Measurements from ENCODE around the gene ATP8B1.

ATP8B1 gene

GRCh38 chr18:57792631-57793301, 10.3 kb downstream of the ATP8B1 start:
- no peak for DNase-seq (ENCODE audit: low read depth, low spot score)

- no peak for DNase-seq (ENCODE audit: low read depth, low spot score)
These were observed 11.2 kb downstream of the ATP8B1 start for GRCh38 chr18:57791911-57792310.

DNA sequence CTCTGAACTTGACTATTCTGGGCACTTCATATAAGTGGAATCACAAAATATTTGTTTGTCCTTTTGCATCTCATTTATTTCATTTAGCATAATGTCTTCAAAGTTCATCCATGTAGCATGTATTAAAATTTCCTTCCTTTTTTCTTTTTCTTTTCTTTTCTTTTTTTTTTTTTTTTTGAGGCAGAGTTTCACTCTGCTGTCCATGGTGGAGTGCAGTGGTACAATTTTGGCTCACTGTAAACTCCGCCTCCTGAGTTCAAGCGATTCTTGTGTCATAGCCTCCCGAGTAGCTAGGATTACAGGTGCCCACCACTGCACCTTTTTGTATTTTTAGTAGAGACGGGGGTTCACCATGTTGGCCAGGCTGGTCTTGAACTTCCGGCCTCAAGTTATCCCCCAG, 11.9 kb downstream of the ATP8B1 start:
- DNase-seq (ENCODE audit: low read depth, low spot score) = no peak

GRCh38 chr18:57790316-57790715, 12.8 kb downstream of the ATP8B1 start:
- DNase-seq (ENCODE audit: low read depth, low spot score) = no peak

- no peak for DNase-seq (ENCODE audit: low read depth, low spot score)
These were observed 13.4 kb downstream of the ATP8B1 start for GRCh38 chr18:57789759-57790158.

GRCh38 chr18:57789090-57789489, 14.0 kb downstream of the ATP8B1 start:
- no peak for DNase-seq (ENCODE audit: low read depth, low spot score)

- DNase-seq (ENCODE audit: low read depth, low spot score) = no peak
These were observed 15.9 kb downstream of the ATP8B1 start for GRCh38 chr18:57787068-57787685.

GRCh38 chr18:57785751-57786437, 17.2 kb downstream of the ATP8B1 start:
- no peak for DNase-seq (ENCODE audit: low read depth, low spot score)

- no peak for DNase-seq (ENCODE audit: low read depth, low spot score)
These were observed 18.4 kb downstream of the ATP8B1 start for GRCh38 chr18:57784801-57785114.

DNA sequence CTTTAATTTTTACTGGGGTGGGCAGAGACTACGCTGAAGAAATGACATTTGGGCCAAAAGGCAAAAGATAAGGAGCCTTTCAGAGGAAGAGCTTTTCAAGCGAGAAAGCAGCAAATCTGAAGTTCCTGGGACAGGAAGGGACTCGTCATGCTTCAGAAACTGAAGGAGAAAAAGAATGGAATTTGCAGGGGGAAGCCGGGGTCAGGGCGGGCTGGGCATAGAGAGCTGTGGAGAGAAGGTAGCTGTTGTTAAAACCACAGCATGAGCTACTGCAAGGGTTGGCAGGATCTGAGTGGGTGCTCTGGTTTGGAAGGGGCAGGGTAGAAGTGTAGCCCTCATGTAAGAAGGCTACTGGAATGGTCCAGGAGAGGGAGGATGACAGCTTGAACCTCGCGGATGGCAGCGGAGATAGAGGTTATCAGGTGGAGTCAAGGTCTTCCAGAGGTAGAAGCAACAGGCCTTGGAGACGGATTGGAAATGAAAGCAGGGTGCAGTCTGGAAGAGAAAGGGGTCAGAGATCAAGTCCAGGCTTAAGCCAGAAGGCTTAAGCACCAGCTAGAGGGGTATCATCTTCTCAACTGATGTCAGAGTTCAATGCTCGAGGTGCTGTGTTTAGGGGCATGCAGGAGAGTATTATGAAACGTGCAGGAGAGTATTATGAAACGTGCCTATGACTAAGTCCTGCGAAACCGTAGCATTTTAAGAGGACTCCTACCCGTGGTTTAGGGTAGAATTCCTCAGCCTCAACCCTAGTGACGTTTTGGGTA, 18.9 kb downstream of the ATP8B1 start:
- no peak for DNase-seq (ENCODE audit: low read depth, low spot score)

GRCh38 chr18:57782049-57782448, 21.1 kb downstream of the ATP8B1 start:
- no peak for DNase-seq (ENCODE audit: low read depth, low spot score)

- DNase-seq (ENCODE audit: low read depth, low spot score) = no peak
These were observed 22.3 kb downstream of the ATP8B1 start for GRCh38 chr18:57780706-57781347.

DNA sequence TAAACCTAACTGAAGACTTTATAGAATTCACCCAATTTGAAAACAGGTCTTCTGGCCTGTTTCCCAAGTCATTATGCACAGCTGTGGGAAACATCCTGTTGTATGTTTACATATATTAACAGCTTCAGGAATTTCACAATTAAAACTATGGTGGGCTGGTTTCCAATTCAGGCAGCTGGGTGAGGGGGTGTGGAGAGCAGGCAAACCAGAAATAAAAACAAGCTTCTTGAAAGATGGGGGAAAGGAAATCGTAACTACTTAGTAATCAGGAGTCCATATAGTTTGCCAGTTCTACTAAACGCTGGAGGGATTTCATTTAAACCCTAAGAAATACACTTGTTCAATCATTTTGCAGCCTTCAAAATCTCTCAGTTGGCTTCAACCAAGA, 22.8 kb downstream of the ATP8B1 start:
- no peak for DNase-seq (ENCODE audit: low read depth, low spot score)

DNA sequence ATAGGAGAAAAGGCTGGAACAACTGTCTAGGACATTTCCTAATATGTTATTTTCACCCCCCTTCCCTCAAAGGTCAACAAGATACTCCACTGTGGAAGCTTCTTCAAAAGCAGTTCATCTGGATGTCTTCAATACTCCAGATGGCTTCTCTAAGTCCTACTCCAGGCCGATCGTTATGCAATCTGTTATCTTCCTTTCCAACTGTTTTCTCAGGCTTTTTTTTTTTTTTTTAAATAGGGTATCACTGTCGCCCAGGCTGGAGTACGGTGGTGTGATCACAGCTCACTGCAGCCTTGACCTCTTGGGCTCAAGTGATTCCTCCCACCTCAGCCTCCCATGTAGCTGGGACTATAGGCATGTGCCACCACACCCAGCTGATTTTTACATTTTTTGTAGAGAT, 26.3 kb downstream of the ATP8B1 start:
- no peak for DNase-seq (ENCODE audit: low read depth, low spot score)

GRCh38 chr18:57776354-57776753, 26.8 kb downstream of the ATP8B1 start:
- no peak for DNase-seq (ENCODE audit: low read depth, low spot score)

DNA sequence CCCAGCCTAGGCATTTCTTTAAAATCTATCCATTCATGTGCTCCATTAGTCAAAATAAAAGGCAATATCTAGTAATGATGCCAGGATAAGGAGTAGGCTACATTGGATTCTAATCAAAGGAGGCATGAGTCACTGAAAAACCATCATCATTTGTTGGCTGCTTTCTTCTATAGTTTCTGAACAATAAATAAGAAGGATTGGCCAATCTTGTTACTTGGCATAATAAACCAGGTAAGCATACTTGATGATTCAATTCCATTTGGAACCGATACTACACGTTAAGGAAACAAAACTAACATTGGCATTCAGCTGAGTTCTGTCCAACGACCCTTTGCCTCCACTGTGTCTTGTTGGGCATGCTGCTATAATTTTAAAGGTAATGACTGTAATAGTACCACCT, 27.2 kb downstream of the ATP8B1 start:
- DNase-seq (ENCODE audit: low read depth, low spot score) = no peak

DNA sequence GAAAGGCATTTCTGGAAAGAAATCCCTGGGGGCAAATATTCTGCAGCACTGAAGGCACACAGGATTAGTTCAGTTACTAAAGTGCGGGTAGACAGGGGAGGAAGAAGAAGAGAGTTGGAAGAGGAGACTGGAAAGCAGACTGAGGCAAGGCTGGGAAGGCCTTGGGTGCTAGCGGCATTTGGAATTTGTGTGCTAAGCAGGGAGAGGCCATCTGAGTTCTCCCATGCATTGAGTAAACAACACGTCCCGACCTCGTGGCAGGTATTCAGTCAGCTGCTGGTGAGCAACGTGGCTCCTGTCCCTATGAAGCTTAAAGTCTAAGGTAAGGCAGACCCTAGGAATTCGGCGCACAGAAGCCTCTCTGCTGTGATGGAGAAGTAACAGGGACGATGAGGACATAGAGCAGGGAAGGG, 30.7 kb downstream of the ATP8B1 start:
- no peak for DNase-seq (ENCODE audit: low read depth, low spot score)

GRCh38 chr18:57771626-57772025, 31.5 kb downstream of the ATP8B1 start:
- DNase-seq (ENCODE audit: low read depth, low spot score) = no peak

DNA sequence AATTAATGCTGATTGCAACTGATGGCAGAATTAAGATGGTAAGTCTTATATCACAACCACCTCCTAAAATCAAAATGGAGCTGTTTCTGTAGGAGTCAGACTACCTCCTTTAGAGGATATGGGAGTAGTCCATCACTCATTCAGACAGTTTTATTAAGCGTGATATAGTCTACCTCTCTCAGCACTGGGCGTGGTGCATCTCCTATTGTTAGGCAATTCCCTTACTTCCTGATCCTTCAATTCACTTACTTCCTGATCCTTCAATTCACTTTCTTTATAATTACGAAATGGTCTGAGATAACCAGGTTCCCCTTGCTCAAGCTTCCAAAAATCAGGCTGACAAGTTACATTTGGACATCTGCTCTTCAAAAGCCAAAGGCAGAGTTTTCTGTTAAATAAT, 31.9 kb downstream of the ATP8B1 start:
- no peak for DNase-seq (ENCODE audit: low read depth, low spot score)

- no peak for DNase-seq (ENCODE audit: low read depth, low spot score)
These were observed 34.4 kb downstream of the ATP8B1 start for GRCh38 chr18:57768537-57769326.
